GM23338 (cell line): ENCODE data around the gene C16orf90. TPM values are rescaled to one million over a fixed set of nuclear protein-coding genes. Genes with fewer than 3 reads are reported as not detected.

Source experiments
- NANOG ChIP-seq: IDR thresholded peaks from 2 replicates; pipeline ENCODE4 v1.6.1; 2016; ENCODE audit warnings: antibody characterized with exemption, borderline replicate concordance
- STAT1 ChIP-seq: IDR thresholded peaks from one replicate; pipeline ENCODE4 v1.6.1; 2016; ENCODE audit warnings: antibody characterized with exemption; ENCODE audit not compliant: unreplicated experiment
- polyA plus RNA-seq: library from polyadenylated mRNA; unstranded; fragments of >200 nt; fragmentation: Nextera tagmentation; extraction: Ambion mirVana; gene quantifications from 2 replicates; pipeline ENCODE4 v1.2.1, GENCODE V29; 2016
- total RNA-seq: library from RNA; depleted of rRNA; stranded (reverse); fragments of >200 nt; shearing (Covaris generic); gene quantifications from 2 replicates; pipeline ENCODE4 v1.2.3, GENCODE V29; 2014
- TF ChIP-seq, protein P1 (sequence below): fragments of 250-450 bp; sonication (Bioruptor Pico); IDR thresholded peaks from 2 replicates; pipeline ENCODE4 v1.5.0; 2020; ENCODE audit warnings: mild to moderate bottlenecking, moderate library complexity
- TF ChIP-seq, protein P2 (sequence below): IDR thresholded peaks from one replicate; pipeline ENCODE4 v1.6.1; 2018; ENCODE audit warnings: antibody characterized with exemption; ENCODE audit not compliant: unreplicated experiment
- TF ChIP-seq, protein P3 (sequence below): IDR thresholded peaks from 2 replicates; pipeline ENCODE4 v1.6.1; 2016; ENCODE audit warnings: antibody characterized with exemption

The C16orf90 gene
- total and polyA plus RNA-seq, 2 experiments from 2014 or later: not detected

DNA sequence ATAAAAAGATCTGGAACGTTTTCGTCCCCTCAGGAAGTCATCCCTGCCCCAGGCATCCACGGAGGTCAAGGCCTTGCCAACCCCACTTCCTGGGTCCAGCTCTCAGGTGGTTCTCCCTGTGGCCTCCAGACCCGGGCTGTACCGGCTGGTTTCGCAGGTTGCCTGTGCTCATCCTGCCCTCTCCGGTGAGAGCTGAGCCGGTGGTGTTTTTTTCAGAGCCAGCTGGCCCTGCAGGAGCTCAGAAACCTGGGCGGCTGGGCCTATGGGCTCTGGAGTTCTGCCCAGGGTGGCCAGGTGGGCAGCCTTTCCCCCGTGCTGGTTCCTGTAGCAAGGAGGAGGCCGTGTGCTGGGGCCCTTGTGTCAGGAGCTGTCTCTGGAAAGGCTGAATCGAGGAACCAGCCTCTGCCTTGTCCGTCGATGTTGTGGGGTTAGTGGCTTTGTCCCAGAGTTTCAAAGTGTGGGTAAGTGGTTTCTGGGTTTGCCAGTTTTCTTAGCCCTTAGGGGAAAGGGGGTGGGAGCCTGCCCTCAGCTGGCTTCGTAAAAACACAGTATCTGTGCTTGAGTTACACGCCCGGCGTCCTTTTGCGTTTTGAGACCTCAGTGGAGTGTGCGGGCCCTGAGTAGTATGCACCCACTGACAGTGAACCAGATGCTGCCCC, 23.6 kb downstream of the C16orf90 start (continued):
- TF ChIP-seq, protein P1, sequence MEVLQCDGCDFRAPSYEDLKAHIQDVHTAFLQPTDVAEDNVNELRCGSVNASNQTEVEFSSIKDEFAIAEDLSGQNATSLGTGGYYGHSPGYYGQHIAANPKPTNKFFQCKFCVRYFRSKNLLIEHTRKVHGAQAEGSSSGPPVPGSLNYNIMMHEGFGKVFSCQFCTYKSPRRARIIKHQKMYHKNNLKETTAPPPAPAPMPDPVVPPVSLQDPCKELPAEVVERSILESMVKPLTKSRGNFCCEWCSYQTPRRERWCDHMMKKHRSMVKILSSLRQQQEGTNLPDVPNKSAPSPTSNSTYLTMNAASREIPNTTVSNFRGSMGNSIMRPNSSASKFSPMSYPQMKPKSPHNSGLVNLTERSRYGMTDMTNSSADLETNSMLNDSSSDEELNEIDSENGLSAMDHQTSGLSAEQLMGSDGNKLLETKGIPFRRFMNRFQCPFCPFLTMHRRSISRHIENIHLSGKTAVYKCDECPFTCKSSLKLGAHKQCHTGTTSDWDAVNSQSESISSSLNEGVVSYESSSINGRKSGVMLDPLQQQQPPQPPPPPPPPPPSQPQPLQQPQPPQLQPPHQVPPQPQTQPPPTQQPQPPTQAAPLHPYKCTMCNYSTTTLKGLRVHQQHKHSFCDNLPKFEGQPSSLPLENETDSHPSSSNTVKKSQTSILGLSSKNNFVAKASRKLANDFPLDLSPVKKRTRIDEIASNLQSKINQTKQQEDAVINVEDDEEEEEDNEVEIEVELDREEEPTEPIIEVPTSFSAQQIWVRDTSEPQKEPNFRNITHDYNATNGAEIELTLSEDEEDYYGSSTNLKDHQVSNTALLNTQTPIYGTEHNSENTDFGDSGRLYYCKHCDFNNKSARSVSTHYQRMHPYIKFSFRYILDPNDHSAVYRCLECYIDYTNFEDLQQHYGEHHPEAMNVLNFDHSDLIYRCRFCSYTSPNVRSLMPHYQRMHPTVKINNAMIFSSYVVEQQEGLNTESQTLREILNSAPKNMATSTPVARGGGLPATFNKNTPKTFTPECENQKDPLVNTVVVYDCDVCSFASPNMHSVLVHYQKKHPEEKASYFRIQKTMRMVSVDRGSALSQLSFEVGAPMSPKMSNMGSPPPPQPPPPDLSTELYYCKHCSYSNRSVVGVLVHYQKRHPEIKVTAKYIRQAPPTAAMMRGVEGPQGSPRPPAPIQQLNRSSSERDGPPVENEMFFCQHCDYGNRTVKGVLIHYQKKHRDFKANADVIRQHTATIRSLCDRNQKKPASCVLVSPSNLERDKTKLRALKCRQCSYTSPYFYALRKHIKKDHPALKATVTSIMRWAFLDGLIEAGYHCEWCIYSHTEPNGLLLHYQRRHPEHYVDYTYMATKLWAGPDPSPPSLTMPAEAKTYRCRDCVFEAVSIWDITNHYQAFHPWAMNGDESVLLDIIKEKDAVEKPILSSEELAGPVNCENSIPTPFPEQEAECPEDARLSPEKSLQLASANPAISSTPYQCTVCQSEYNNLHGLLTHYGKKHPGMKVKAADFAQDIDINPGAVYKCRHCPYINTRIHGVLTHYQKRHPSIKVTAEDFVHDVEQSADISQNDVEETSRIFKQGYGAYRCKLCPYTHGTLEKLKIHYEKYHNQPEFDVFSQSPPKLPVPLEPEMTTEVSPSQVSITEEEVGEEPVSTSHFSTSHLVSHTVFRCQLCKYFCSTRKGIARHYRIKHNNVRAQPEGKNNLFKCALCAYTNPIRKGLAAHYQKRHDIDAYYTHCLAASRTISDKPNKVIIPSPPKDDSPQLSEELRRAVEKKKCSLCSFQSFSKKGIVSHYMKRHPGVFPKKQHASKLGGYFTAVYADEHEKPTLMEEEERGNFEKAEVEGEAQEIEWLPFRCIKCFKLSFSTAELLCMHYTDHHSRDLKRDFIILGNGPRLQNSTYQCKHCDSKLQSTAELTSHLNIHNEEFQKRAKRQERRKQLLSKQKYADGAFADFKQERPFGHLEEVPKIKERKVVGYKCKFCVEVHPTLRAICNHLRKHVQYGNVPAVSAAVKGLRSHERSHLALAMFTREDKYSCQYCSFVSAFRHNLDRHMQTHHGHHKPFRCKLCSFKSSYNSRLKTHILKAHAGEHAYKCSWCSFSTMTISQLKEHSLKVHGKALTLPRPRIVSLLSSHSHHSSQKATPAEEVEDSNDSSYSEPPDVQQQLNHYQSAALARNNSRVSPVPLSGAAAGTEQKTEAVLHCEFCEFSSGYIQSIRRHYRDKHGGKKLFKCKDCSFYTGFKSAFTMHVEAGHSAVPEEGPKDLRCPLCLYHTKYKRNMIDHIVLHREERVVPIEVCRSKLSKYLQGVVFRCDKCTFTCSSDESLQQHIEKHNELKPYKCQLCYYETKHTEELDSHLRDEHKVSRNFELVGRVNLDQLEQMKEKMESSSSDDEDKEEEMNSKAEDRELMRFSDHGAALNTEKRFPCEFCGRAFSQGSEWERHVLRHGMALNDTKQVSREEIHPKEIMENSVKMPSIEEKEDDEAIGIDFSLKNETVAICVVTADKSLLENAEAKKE (CRISPR knock-in tag): no peak
- TF ChIP-seq, protein P2, sequence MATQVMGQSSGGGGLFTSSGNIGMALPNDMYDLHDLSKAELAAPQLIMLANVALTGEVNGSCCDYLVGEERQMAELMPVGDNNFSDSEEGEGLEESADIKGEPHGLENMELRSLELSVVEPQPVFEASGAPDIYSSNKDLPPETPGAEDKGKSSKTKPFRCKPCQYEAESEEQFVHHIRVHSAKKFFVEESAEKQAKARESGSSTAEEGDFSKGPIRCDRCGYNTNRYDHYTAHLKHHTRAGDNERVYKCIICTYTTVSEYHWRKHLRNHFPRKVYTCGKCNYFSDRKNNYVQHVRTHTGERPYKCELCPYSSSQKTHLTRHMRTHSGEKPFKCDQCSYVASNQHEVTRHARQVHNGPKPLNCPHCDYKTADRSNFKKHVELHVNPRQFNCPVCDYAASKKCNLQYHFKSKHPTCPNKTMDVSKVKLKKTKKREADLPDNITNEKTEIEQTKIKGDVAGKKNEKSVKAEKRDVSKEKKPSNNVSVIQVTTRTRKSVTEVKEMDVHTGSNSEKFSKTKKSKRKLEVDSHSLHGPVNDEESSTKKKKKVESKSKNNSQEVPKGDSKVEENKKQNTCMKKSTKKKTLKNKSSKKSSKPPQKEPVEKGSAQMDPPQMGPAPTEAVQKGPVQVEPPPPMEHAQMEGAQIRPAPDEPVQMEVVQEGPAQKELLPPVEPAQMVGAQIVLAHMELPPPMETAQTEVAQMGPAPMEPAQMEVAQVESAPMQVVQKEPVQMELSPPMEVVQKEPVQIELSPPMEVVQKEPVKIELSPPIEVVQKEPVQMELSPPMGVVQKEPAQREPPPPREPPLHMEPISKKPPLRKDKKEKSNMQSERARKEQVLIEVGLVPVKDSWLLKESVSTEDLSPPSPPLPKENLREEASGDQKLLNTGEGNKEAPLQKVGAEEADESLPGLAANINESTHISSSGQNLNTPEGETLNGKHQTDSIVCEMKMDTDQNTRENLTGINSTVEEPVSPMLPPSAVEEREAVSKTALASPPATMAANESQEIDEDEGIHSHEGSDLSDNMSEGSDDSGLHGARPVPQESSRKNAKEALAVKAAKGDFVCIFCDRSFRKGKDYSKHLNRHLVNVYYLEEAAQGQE: no peak
- TF ChIP-seq STAT1 (no peak), NANOG (no peak)
- TF ChIP-seq, protein P3, sequence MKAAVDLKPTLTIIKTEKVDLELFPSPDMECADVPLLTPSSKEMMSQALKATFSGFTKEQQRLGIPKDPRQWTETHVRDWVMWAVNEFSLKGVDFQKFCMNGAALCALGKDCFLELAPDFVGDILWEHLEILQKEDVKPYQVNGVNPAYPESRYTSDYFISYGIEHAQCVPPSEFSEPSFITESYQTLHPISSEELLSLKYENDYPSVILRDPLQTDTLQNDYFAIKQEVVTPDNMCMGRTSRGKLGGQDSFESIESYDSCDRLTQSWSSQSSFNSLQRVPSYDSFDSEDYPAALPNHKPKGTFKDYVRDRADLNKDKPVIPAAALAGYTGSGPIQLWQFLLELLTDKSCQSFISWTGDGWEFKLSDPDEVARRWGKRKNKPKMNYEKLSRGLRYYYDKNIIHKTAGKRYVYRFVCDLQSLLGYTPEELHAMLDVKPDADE: no peak
